Activated CD4-positive, alpha-beta T cell treated with anti-CD3 and anti-CD28 coated beads for 48 hours (primary cell): ENCODE results near the gene PFKFB2.

Experiments
- DNase-seq: peaks from one replicate; pipeline ENCODE4 v3.0.0-alpha.2; 2020

The PFKFB2 gene

GRCh38 chr1:207022996-207023679, 29.9 kb upstream of the PFKFB2 start:
- DNase-seq, result no peak

DNA sequence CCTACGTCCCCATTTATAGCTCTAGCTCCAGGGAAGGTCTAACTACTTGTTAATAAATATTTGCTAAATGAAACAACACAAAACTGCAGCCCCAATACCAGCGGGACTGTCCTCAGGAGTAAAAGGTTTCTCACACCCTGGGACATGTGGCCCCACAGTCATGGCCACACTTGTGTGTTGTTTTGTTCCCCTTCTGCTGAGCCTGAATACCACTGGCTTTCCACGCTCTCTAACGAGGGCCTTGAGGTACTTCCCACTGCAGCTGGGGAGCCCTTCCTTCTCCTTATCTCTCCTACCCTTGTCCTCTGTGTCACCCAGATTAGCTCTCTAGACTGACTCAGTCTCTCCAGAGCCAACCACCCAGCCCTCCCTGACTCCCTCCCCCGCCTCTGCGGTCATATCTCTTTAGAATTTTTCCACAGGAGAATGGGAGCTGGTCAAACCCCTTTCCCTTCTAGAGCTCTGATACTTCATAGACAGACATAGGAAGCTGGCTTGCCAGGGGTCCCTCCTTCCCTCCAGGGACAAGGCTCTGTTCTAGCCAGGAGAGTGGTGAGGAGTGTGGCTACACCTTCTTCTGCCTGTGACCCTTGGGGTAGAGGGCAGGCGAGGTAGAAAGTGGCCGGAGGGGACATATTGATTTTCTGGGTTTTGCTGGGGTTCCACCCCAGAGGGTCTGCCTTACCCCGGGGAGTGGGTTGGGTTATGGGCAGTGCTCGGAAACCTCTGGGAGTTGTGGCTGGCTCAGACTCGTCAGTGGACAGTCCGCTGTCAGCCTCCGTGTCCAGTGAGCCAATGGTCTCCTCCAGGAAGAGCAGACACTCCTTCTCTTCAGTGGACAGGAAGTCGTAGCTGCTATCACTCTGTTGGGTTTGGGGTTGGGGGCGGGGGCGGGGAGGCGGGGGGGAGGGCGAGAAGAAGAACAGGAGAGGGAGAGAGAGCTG, 28.6 kb upstream of the PFKFB2 start:
- DNase-seq, result peak; percentile 27

- DNase-seq, result no peak
These were observed 27.8 kb upstream of the PFKFB2 start for GRCh38 chr1:207025146-207025880.

GRCh38 chr1:207026104-207026534, 27.0 kb upstream of the PFKFB2 start:
- DNase-seq, result no peak

GRCh38 chr1:207027206-207027777, 25.8 kb upstream of the PFKFB2 start:
- DNase-seq, result no peak

DNA sequence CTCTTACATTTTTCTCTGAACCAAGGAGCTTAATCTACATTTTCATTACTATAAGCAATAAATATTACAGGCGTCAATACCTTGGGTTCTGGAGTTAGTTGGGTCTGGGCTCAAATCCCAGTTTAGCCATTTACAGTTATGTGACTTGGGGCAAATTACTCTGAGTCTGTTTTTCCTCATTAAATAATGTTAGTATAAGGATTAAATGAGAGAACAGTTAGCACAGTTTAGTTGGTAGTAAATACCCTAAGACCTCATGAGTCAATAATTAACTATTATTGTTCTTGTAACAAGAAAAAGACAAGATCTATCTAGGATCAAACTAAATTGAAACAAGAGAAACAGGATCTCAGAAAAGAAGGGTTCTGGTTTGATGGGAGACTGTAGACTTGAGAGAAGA, 25.2 kb upstream of the PFKFB2 start:
- no peak for DNase-seq

DNA sequence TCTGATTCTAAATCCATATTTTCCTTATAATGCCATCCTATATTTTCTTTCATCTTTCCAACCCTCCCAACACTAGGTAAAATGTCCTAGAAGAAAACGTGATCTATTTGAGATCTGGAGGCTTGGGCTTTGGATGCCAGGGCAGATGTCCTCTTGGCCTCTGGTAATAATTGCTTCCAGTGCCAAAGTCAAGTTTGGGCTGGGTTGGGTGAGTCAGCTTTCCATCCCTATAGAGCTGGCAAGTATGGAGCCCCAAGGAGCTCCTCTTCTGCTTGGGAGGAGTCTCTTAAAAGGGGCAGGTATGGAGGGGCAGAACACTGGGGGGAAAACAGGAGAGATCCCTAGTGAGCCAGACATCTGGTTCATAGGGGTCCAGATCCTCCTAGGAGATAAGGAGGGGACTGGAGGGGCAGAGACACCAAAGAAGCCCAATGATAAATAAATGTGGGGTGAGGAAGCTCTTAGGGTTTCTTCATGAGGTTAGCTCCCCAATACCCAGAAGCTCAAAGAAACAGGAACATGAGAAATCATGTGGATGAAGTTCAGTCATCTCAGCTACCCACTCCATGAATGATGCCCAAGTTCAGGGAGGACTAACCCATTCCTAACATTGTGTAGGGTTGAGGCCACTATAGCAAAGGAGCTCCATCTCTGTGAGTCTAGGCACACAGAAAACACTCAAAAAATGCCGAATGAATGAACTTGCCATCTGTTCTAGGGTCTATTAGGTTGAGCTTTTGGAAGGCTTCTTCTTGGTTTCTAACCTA, 24.0 kb upstream of the PFKFB2 start:
- no peak for DNase-seq

DNA sequence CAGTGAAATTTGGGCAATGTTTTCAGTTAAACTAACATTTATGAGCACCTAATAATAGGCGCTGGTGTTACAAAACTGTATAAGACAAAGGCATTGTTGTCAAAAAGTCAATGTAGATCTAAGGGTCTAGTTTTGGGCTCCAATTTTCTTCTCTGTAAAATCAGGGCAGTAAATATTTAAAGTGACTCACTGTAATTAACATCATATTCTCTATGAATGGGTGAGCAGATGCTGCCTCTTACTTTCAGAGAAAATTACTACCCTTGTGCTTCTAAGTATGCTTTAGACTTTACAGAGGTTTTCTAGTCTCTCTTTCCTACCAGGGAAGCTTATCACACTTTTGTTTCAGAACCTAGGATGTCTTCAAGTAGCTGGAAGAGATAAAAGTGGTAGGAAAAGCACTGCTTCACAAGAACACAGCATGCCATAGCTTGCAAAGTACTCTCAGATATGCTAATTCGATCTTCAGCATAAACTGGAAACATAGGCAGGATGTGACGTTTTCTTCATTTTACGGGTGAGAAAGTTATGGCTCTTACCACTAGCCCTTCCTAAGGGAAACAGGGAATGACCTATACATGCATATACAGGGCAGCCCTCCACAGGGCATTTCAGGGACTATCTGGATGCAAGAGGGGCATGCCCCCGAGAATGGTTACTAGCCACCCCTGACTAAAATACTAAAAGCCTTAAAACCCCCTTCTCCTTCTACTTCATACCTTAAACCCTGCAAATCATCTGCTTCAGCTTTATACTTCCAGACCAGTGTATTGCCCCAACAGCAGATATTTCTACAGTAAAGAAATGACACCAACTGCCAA, 23.2 kb upstream of the PFKFB2 start:
- no peak for DNase-seq

- no peak for DNase-seq
These were observed 22.5 kb upstream of the PFKFB2 start for GRCh38 chr1:207030522-207031009.

DNA sequence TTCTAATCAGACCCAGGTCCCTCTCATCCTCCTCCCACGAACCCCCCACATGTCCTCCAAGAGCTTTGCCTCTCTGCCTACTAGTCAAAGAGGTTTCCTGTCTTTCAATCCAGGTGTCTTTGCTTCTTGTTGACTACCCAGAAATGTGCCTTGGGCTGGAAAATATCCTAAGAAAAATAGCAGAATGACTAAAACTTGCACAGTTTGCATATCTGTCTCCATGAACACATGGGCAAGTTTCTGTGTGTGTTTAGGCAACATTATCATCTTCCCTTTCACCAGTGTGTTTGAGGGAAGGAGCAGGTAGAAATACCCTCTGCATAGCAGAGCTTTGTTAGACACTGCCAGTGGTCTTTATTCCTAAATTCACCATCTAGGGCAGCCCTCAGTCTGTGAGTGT, 22.1 kb upstream of the PFKFB2 start:
- DNase-seq, result no peak

GRCh38 chr1:207031632-207032264, 21.3 kb upstream of the PFKFB2 start:
- no peak for DNase-seq

GRCh38 chr1:207032528-207033017, 20.5 kb upstream of the PFKFB2 start, which contains the start of gene C1orf116:
Gene C1orf116 (minus strand): TSS chr1:207032756. CDS start chr1:207027598, 5,158 bp downstream.
- no peak for DNase-seq

GRCh38 chr1:207033302-207033701, 19.8 kb upstream of the PFKFB2 start:
- no peak for DNase-seq

DNA sequence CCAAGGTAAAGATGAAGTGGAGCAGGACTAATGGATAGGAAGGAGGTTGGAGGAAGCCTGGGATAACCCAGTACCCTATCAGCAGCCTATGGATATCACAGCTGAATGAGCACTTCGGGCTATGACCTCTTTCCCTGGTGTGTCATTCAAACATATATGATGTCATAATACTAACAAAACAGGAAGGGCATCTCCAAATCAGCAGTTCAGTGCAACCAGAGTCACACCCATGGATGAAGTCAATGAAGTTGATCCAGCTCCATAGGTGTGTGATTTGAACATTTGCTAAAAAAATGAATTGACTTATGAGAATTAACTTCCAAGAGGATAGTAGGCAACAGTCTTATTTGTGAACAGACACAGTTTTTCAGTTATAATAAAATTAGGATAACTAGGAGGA, 18.9 kb upstream of the PFKFB2 start:
- DNase-seq, result no peak

GRCh38 chr1:207034998-207035397, 18.1 kb upstream of the PFKFB2 start:
- no peak for DNase-seq

DNA sequence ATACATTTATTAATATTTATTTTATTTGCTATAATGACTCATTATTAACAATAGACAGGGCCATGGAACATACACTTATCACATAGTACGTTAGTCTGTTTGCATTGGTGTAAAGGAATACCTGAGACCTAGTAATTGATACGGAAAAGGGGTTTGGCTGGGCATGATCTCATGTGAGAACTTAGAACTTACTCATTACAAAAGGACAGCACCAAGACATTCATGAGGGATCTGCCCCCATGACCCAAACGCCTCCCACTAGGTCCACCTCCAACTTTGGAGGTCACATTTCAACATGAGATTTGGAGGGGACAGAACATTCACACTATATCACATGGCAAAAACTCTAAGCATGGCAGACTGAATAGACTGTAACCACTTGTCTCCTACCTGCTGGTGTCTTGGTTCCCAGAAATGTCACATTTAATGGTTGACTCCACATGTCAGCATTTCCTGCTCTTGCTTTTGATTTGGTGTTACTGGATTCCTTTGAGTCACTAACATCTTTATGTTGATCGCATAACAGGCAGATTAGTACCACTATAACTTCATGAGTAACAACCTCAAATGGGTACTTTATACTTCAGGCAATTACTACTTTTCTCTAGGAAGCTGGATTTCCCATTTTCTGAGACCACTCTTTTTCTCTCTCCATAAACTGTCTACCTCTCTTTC, 17.1 kb upstream of the PFKFB2 start:
- DNase-seq, result no peak

DNA sequence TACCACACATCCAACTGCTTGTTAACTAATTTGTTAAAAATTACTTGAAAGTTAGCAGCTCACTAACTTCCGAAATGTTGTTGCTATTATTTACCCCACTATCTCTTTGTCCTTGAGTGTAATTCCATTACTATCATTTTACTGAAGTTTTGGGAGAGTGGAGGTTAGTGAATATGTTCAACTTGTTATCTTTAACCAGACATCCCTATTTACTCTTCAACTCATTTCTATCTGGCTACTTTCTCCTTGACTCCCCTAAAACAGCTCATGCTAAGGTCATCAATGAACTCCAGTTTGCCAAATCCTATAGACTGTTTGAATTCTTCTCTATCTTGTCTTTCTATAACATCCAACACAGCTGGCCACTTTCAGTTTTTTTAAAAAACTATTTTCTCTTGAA, 16.2 kb upstream of the PFKFB2 start:
- no peak for DNase-seq

DNA sequence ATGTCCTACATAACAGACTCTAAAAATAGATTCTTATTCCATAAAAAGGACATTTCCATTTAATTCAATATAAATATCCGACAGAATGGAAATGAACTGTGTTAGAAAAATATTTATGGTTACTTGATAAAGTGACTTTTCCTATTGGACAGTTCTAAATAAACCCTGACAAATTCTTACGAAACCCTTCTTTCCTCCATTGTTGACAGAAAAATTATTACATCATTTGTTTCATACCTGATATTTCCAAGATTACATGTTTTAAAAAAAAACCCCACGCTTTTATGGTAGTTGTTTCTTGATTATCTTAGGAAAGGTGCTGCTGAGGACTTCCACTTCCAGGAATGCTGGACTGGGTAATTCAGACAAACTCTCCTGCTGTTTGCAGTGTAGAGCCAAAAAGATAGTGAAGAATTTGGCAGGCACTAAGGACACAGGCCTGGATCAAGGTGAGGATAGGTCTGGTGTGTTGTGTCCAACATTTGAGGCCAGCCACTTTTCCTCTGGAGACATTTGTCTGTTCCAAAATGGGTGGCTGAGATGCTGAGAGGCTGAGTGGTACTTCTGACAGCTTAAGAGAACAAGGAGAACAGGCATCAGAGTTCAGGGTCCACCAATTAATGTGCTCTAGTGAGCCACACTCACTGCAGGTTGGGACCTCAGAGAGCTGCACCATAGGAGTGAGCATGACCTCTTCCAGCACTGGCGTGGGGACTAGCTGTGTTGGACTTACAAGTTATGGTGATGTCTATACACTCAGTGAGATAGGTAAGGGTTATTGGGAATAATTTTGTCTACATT, 13.5 kb upstream of the PFKFB2 start:
- DNase-seq, result no peak

DNA sequence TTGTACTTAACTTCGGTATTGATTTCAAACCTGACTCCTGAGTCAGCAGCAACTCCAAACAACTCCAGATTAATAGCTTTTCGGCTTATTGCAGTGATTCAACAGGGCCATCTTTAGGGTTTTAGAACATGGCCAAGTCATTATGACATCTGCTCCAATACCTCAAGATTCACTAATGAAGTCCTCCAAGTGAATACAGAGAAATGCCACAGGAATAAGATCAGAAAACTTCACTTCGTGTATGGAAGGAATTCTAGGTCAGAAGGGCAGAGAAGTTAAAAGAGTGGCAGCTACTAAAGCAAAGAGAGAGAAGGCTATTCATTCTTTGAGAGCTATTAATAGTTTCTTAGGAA, 12.9 kb upstream of the PFKFB2 start:
- DNase-seq, result no peak
